ENCODE data around the gene SMLR1. TPM values are rescaled to one million over a fixed set of nuclear protein-coding genes. Genes with fewer than 3 reads are reported as not detected.

SMLR1 gene
- total and polyA plus RNA-seq, 9 of the 15 experiments (the other 6 are each of a cell fraction or from before 2014, with no cell fraction given), result not detected

DNA sequence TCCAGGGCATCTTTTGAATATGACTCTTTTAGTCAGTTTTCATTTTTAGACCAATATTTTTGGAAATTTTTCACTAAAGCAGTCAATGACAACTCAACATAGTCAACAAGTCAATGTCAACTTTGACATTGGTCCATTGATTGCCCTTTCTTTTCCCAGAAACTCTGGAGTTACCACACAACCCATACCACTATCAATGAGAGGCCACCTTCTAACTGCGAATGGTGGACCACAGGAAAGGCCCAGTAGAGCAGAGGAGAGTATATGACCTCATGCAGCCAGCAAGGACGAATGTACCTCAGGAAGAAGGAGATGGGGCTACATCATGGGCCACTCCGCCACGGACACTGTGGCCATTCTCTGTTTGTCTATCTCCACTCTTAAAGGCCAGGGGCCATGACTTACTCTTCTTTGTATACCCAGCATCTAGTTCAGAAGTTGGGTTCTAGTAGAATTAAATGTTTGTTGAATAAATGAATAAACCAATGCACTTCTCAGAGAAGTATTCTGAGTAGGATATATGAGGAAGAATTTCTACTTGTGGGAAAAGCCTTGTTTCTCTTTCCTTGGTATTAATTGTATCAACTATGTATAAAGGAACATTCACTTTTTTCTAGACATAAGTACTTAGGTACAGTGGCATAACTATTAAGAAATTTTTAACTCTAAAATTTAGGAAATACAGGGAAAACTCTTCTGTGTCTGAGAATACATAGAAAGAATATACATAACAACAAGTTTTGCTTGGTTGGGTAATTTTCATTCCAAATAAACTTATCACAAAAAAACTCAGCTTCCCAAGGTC, 562 bp upstream of the SMLR1 start (continued):
- no peak for TF ChIP-seq ZKSCAN1 (IDR thresholded peaks at IDR 0.05; ENCODE audit: low read depth, low read length)
- TF ChIP-seq ZNF444 (CRISPR knock-in tag; IDR thresholded peaks at IDR 0.05), result no peak
- TF ChIP-seq NFRKB (IDR thresholded peaks at IDR 0.05; ENCODE audit: low read depth), result no peak
- TF ChIP-seq BHLHE40 (IDR thresholded peaks at IDR 0.05; ENCODE audit: low read length), result no peak

DNA sequence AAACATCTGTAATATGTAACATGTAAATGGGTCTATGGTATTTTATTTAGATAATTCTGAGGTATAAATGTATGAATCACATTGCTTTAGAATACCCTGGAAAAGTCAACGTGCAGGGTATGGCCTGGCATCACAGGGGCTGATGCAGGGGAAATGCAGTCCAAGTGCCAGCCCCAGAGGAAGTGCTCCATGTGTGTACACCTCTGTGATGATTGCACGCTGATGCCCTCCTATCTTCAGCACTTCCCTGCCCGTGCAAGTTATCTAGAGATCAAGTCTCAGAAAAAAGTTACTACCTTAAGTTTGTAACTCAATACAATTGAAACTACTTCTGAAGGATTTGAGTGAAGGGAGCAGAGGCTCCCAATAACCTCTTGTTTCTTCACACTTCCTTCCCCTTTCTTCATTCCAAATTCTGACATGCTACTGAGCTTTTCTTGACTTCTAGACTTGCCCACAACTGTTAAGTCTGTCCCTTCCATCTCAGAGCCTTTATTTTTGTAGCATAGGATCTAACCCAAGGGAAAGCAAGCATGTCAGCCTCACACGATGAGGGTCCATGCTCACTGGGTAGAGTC, 2.2 kb downstream of the SMLR1 start:
- no peak overlapping the region for H3K4me3 ChIP-seq
- no peaks in the 10 kb centered on the region for H3K27me3 ChIP-seq (ENCODE audit: control insufficient read depth in 2 of 2, insufficient read depth in 2 of 2, low read length in 2 of 2)
- no peaks in the 10 kb centered on the region for H3K36me3 ChIP-seq (ENCODE audit: control insufficient read depth, insufficient read depth, low read length)
- no peak overlapping the region for H3K4me2 ChIP-seq (ENCODE audit: insufficient read depth, low read length)
- no TSS peak for BruUV-seq (replicated peaks)
- no peak overlapping the region for H3K27ac ChIP-seq (ENCODE audit: extremely low read depth, low read depth, low read length)
- no peak overlapping the region for H3K9ac ChIP-seq (ENCODE audit: insufficient read depth in 1 of 2, low read depth in 2 of 2, low read length in 2 of 2)
- POLR2A ChIA-PET, result no interaction called here
- CTCF ChIA-PET (ENCODE audit: low intra/inter-chr PET ratio), result interaction anchor here (0.5 kb wide), 1 partner anchor 60 kb away, joined by 3 read pairs; no protein-coding TSS in a partner anchor
- H3K9me3 ChIP-seq (replicated peaks; ENCODE audit: control insufficient read depth, insufficient read depth, low read depth, low read length), result no peaks in the 10 kb centered on the region
- intact Hi-C loops (cut with micrococcal nuclease) (no loop called here), in situ Hi-C loops (cut with MboI) (no loop called here)
- no peaks in the 10 kb centered on the region for H3K79me2 ChIP-seq (ENCODE audit: control insufficient read depth, insufficient read depth, low read length)
- no peaks in the 10 kb centered on the region for H3K9me1 ChIP-seq (ENCODE audit: control insufficient read depth, insufficient read depth, low read length)
- TF ChIP-seq ZC3H11A (IDR thresholded peaks at IDR 0.05; ENCODE audit: low read depth, low read length), result no peak
- TF ChIP-seq FIP1L1 (IDR thresholded peaks at IDR 0.05; ENCODE audit: low read depth, low read length, poor library complexity, severe bottlenecking), result no peak
- no peak for TF ChIP-seq CHD1 (IDR thresholded peaks at IDR 0.05; ENCODE audit: low read length)
- no peak for TF ChIP-seq NFATC3 (IDR thresholded peaks at IDR 0.05)
- no peak for TF ChIP-seq EHMT2 (IDR thresholded peaks at IDR 0.05)
- FAIRE-seq (no peak), ATAC-seq (no peak), DNase-seq (ENCODE audit: extremely low read depth in 1 of 4, low spot score in 3 of 4) (no peak)
- no peak overlapping the region for H2AFZ ChIP-seq (ENCODE audit: low read depth, low read length)
- no peaks in the 10 kb centered on the region for H3K4me1 ChIP-seq (replicated peaks in 1 of 2; ENCODE audit: control insufficient read depth in 2 of 2, insufficient read depth in 2 of 2, low read length in 2 of 2)
- WGBS (ENCODE audit: insufficient coverage, low coverage, missing lambda C conversion rate), result 0% methylated on average over 4 of the region's 4 CpGs
- H4K20me1 ChIP-seq (replicated peaks; ENCODE audit: control insufficient read depth, insufficient read depth, low read length), result no peaks in the 10 kb centered on the region

Measured in K562 (cell line).